SW 1271 (cell line): ENCODE results near the gene TGM6.

Experiments used
- DNase-seq, 2 experiments: peaks; one replicate each; lab custom pipeline; 2025; lab: John Stamatoyannopoulos, UW

The TGM6 gene

GRCh38 chr20:2380601-2381000, at the start of gene TGM6:
TGM6 (plus strand) TSS chr20:2380901; CDS start chr20:2380969, 68 bp downstream.
- DNase-seq: no peak

GRCh38 chr20:2331106-2331505, 49.6 kb upstream of the TGM6 start:
- no peak for DNase-seq

- no peak for DNase-seq
Measured at GRCh38 chr20:2331901-2332565, 48.7 kb upstream of the TGM6 start.

- DNase-seq: no peak
Measured at GRCh38 chr20:2332711-2333110, 48.0 kb upstream of the TGM6 start.

GRCh38 chr20:2333821-2334220, 46.9 kb upstream of the TGM6 start:
- no peak for DNase-seq

- no peak for DNase-seq
Measured at GRCh38 chr20:2335096-2335870, 45.4 kb upstream of the TGM6 start.

GRCh38 chr20:2336471-2336870, 44.2 kb upstream of the TGM6 start:
- no peak for DNase-seq

GRCh38 chr20:2337142-2337541, 43.6 kb upstream of the TGM6 start:
- no peak for DNase-seq

DNA sequence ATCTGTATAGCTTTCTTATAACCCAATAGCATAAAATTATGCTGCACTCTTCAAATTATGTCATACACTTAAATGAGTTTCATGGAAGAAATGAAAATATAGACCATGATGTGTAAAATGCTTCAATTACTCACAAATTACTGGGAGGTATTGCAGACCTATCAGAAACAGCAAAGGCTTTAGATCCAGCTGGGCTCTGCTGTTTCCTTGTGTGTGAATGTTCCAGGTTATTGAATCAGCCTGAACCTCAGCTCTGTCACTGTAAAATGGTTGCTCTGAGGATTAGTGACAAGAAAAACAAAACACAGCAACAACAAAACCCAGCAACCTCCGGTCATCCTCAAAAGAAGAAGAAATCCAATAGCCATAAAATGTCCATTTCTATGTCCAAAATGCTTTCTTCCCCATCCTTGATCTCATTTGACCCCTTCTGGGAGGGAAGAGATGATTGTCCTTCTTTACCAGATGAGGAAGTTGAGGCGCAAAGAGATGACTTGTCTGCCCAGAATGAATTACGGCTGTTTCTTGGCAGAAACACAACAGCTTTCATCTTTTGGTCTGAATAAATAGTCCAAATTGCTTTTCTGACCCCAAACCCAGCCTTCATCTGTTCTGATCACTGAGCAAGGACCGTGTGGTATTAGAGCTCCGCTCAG, 42.2 kb upstream of the TGM6 start:
- no peak for DNase-seq

DNA sequence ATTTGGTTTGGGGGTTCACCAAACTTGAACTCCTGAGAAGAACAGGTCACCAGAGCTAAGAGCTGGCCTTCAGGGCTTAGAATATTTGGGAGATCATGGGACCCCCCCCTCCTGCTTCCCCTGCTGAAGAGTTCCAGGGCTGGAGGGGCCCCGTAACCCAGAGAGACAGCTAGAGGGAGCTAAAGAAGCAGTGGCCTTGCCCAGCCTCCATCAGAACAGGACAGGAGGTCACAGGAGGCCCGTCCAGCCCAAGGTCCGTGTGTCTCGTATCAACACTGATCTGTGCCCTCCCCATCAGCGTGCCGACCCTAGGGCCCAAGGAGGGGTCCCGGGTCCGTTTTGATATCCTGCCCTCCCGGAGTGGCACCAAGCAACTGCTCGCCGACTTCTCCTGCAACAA, 40.6 kb upstream of the TGM6 start:
- no peak for DNase-seq

DNA sequence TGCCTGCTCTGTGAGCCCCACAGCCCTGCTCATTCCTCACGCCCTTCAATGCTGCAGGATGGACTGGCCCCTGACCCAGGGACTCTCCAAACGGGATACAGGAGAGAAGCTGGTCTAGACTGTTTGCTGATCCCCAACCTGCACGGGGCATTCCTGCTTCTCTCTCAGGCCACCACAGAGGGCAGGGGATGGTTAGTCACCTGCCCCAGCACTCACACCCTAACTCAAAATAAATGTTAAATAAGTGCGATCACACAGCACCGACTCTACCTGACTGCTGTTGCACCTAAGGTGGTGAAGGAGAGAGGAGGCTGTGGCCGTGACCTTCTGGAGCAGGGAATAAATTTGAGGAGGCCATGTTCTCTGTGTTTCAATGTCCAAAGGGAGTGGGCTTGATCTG, 39.9 kb upstream of the TGM6 start:
- no peak for DNase-seq

DNA sequence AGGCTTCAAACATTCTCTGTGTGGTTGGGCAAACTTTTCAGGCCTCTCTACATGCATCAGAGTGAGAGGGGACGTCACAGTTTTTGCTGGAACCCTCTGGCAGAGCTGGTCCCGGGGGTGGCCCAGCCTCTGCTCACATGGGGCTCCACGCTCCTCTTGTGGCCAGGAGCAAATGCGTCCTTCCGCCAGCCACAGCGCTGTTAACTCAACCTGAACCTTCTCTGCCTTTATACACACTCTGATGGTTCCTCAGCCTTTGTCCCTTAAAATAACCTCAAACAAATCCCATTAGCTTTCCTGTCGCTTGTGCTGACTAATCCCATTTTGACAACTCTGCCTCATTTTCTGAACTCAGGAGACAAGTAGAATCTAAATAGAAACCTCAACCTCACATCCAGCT, 39.4 kb upstream of the TGM6 start:
- DNase-seq: no peak

DNA sequence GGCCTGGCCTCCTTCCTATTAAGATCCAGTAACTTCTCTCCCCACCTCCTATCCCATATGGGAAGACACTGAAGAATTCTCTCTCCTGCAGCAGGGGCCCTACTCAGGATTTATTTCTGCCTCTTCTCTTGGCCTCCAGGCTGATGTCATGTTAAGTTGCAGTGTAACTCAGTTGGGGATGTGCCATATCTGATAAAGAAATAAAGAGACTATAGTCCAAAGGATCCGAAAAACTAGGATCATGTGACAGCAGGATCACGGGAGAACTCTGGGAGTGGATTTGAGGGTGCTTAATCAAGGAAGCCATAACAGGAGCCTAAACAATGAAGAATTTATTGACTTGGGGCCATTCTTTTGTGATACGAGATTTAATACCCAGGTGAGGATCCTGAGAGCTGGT, 38.5 kb upstream of the TGM6 start:
- no peak for DNase-seq

- no peak for DNase-seq
Measured at GRCh38 chr20:2346188-2346587, 34.5 kb upstream of the TGM6 start.

DNA sequence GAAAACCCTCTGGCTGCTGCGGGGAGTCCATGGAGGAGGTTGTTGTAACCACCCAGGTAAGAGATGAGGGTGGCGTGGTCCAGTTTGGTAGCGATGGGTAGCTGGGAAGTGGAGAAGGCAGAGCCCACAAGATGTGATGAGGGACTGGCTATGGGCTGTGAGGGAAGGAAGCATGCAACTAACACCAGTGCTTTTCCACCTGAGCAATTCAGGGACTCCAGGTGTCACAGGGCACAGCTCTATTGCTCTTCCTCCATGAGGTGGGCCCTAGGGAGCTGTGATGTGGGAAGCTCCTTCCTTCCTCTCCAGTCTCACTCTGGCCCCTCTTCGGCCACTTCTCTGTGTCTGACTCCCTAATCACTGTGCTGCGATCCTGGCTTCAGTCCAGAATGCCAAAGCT, 32.4 kb upstream of the TGM6 start:
- DNase-seq: no peak

DNA sequence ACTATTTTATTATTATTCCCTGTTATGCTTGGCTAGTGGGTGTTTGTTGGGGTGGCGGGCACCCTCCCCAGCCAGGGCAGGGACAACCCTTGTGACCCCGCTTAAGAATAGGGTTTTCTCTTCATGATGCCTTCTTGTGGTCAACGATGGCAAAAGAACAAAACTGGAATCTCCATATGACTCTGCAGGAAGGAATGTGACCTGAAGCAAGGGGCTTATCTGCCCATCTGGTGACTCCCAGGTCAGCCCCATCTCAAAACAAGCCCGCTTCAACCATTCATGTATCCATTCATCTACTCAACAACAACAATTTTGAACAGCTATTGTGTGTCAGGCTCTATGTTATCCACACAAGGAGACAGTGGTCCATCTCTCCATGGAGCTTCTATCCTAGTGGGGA, 30.9 kb upstream of the TGM6 start:
- DNase-seq: no peak

GRCh38 chr20:2350606-2351005, 30.1 kb upstream of the TGM6 start:
- no peak for DNase-seq

- DNase-seq: no peak
Measured at GRCh38 chr20:2353231-2353630, 27.5 kb upstream of the TGM6 start.

DNA sequence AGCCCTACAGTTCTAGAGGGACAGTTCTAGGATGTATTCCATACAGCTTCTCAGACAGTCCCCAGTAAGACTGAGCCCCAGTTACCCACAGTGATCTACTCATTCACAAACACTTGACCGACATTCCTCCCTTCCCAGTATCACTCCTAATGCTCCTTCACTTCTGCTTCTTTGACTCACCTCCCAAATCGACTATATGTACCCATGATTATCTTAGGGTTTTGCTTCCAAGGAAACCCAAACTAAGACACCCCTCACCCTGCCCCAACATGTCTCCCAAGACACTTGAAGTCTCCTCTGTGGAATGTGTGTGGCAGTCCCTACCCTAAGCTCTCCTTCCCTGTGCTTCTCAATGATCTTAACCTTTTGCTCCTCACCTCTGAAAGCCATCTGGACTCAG, 23.6 kb upstream of the TGM6 start:
- no peak for DNase-seq

DNA sequence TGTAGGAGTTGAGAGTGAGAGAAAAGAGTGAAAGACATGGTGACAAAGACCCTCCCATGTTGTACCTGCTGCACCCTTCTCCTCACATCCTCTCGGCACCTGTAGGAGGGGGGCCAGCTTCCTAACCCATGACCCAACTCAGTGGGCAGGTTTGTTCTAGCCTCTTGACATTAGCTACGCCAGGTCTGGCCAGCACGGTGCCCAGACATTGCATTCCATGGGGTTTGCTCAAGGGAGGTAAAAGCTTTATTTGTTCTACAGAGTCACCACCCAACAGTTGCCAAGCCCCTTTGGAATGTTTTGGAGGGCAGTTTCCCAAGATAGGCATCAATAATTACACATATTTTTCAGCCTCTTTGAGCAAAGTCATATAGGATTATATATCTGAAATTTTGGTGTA, 22.7 kb upstream of the TGM6 start:
- no peak for DNase-seq

GRCh38 chr20:2361035-2361593, 19.6 kb upstream of the TGM6 start:
- DNase-seq: no peak

GRCh38 chr20:2363187-2363586, 17.5 kb upstream of the TGM6 start:
- no peak for DNase-seq

DNA sequence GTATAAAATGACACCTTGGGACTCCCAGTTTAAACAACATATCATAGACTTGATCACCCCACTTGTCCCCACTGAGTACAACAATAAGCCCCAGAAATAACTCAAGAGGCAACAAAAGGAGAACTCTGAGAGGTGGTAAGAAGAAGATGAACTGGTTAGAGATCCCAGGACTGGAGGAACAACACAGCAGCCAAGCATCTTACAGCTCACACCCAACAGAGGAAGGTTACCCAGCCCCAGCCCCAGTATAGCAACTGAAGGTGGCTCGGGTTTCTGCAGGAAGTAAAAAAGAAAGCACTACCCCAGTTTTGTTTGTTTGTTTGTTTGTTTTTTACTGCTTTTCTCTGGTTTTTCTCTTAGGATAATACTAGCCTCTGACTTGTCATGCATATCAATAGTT, 17.1 kb upstream of the TGM6 start:
- no peak for DNase-seq
